ENCODE measurements around the gene DNAJB12. TPM values are rescaled to one million over a fixed set of nuclear protein-coding genes. Genes with fewer than 3 reads are reported as not detected.
"Not testable (repeated sequence)": the region's sequence is repeated elsewhere in the genome, so short reads cannot be mapped to it uniquely, and the experiment has no call there.

The DNAJB12 gene
- polyA plus RNA-seq, 5 donors: 23.9 to 28.6 (median 26.3) TPM

GRCh38 chr10:72297281-72297804 lies 57.4 kb downstream of the DNAJB12 start:
- DNase-seq: peak in 1 of 2 donors; percentile 35

DNA sequence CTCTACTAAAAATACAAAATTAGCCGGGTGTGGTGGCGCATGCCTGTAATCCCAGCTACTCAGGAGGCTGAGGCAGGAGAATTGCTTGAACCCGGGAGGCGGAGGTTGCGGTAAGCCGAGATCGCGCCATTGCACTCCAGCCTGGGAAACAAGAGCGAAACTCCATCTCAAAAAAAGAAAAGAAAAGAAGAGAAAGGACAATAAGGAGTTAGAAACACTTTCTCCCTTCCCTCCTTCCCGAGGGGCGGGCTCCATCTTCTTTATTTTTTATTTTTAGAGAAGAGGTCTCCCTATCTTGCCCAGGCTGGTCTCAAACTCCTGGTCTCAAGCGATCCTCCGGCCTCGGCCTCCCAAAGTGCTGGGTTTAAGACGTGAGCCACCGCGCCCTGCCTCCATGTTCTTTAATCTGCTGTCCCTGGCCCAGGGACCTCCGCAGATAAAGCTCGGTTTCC lies 57.9 kb downstream of the DNAJB12 start:
- DNase-seq: not testable (repeated sequence)

DNA sequence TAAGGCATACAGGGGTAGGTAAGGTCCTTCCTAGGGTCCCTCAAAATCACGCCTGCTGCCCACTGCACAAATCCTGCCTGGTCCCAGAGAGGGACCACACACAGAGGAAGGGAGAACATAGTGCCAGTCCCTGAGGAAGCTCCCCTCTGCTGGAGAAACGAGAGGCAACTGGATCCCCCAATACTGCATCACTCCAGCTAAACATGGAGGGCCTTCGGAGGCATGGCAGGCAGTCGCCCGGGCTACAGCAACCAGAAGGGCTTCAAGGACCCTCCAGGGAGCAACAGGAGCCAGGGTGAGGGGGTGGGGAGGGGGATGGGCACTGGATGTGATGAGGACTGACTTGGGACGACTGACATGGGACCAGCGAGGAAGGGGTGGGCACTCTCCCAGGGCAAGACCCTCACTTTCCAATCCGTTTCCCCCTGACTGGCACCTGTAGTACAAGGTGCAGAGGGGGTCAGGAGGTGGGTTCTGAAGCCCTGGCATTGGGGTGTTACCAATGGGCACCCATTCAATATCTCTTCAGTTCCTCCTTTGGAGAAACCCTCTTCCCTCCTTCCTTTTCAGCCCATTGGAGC lies 59.3 kb downstream of the DNAJB12 start:
- DNase-seq: no peak

- DNase-seq: no peak
Observed at GRCh38 chr10:72292223-72292691, 62.5 kb downstream of the DNAJB12 start.

DNA sequence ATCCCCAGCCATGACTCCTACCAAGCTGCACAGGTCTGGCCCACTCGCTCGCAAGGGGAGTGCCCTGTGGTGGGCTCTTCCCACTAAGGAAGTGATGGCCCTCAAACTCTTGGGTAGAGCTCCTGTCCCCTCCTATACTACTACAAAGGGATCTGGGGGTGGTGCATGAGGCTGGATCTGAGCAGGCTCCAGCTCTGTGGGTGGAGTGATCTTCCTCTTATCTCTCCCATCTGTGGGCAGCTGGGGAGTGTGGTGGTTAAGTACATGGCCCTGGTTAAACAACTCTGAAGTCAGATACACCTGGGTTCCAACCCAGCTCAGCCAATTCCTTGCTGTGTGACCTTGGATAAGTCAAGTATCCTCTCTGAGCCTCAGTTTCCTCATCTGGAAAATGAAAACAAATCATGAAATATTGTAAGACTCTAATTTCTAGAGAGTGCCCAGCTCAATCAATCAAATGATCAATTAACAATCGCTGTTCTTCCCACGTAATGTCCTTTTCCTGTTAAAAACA lies 63.6 kb downstream of the DNAJB12 start:
- no peak for DNase-seq

GRCh38 chr10:72285972-72286521 lies 68.7 kb downstream of the DNAJB12 start:
- no peak for DNase-seq

GRCh38 chr10:72283131-72283530 lies 71.6 kb downstream of the DNAJB12 start:
- no peak for DNase-seq

Other genes starting within 250 kb of the DNAJB12 start
- gene ANAPC16, start 138.9 kb downstream of the DNAJB12 start, polyA plus RNA-seq (ENCODE audit: insufficient read depth in 1 of 5, insufficient read length in 5 of 5, low replicate concordance in 1 of 5): 100 to 1,000 TPM; 151 to 169 (median 155) TPM
- 10 to 100 TPM; 32.3 to 46.1 (median 40.9) TPM for gene ASCC1, start 138.6 kb downstream of the DNAJB12 start, polyA plus RNA-seq (ENCODE audit: insufficient read depth in 1 of 5, insufficient read length in 5 of 5, low replicate concordance in 1 of 5)
- gene DDIT4, start 81.0 kb downstream of the DNAJB12 start, polyA plus RNA-seq (ENCODE audit: insufficient read depth in 1 of 5, insufficient read length in 5 of 5, low replicate concordance in 1 of 5): 10 to 100 TPM; 40.3 to 97.6 (median 57.5) TPM

Measured in right lung (tissue), 5 donors.